ENCODE data around the gene KRT7.

- TF ChIP-seq CTCF (IDR thresholded peaks at IDR 0.05) (no peak), EZH2 (IDR thresholded peaks at IDR 0.05; ENCODE audit: borderline replicate concordance, insufficient read depth, low read depth, low read length, poor library complexity, severe bottlenecking) (no peak)
These were observed 21.1 kb upstream of the KRT7 start for GRCh38 chr12:52211716-52212585.
